T-helper 1 cell treated with Interleukin-12 subunit alpha and Interleukin-12 subunit beta and Interleukin-4 antibody, amounts not matched to agents 30 μg/mL and 1 μg/mL, for 36 hours (primary cell): Measurements from ENCODE around the gene SLC7A9.

ENCODE experiments used
- H3K27ac Mint-ChIP-seq: one replicate; pipeline ENCODE4 v1.8.0; 2021; ENCODE audit warnings: mild to moderate bottlenecking, mixed read lengths
- H3K27me3 Mint-ChIP-seq: one replicate; pipeline ENCODE4 v1.8.0; 2021; ENCODE audit warnings: low read depth, mixed read lengths
- H3K36me3 Mint-ChIP-seq: one replicate; pipeline ENCODE4 v1.8.0; 2021; ENCODE audit warnings: low read depth, mixed read lengths
- H3K4me1 Mint-ChIP-seq: one replicate; pipeline ENCODE4 v1.8.0; 2021; ENCODE audit warnings: low read depth, mixed read lengths
- H3K4me3 Mint-ChIP-seq: one replicate; pipeline ENCODE4 v1.8.0; 2021; ENCODE audit warnings: mild to moderate bottlenecking, moderate library complexity, mixed read lengths
- H3K9me3 Mint-ChIP-seq: one replicate; pipeline ENCODE4 v1.8.0; 2021; ENCODE audit warnings: mixed read lengths

Gene SLC7A9

DNA sequence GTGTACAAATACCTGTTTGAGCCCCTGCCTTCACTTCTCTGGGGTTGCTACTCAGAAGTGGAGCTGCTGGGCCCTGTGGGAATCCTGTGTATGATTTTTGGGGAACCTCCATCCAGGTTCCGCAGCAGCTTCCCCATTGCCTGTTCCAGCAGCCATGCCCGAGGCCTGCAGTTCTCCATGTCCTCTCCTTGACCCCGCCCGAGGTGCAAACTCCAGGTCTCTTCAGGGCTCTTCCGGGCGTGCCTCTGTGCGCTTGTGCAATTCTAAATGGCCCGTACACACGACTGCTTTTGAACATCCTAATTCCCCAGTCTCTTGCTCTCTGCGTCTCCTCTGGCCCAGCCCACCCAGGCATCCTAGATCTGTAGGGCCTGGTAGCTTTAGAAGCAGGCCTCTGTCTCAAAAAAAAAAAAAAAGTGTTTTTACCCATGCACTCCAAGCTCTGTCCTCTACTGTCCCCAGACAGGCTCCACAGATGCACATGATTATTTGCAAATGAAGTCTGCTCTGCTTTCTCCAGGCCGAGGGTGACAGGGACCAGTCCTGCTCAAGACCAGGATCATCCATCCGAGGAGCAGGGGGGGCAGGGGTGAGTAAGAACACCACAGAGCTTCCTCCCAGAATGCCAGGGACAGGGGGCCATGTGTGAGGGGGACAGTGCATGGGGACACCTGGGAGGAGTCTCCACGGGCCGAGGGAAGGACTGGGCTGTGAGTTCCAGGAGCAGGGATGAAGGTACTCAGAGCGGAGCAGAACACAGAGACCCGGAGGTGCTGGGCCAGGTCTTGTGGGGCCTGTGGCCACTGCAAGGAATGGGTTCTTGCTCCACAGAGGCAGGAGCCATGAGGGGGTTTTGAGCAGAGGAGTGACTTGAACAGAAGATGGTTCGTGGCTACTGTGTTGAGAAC lies 51.7 kb downstream of the SLC7A9 start:
- peaks cover 2% of the 10 kb centered on the region for H3K4me1 Mint-ChIP-seq
- no peak overlapping the region for H3K4me3 Mint-ChIP-seq
- no peaks in the 10 kb centered on the region for H3K36me3 Mint-ChIP-seq
- peaks cover 17% of the 10 kb centered on the region for H3K27me3 Mint-ChIP-seq
- no peak overlapping the region for H3K27ac Mint-ChIP-seq
- H3K9me3 Mint-ChIP-seq, result no peaks in the 10 kb centered on the region

DNA sequence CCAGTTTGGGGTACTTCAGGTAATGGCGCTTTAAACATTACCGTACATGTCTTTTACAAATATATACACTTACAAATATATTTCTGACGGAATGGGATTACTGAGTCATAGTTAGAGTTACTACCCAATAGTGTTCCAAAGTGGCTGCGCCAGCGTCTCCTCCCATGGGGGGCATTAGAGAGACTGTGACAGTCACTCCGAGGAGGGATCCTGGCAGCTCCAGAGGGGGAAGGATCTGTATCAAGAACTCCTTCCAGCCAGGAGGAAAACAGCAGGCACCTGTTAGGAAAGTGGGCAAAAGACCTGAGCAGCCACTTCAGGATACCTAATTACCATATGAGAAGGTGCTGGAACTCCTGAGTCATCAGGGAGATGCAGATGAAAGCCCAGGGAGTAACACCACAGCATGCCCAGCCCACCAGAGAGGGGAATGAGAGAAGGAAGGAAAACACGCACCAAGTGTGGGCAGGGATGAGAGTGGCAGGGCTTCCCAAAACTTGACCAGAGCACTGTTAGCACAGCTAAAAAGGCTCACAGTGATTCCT lies 52.9 kb downstream of the SLC7A9 start:
- Mint-ChIP-seq H3K4me1 (peaks cover 2% of the 10 kb centered on the region), H3K36me3 (no peaks in the 10 kb centered on the region), H3K4me3 (no peak overlapping the region), H3K27ac (no peak overlapping the region), H3K9me3 (no peaks in the 10 kb centered on the region), H3K27me3 (peaks cover 17% of the 10 kb centered on the region)

DNA sequence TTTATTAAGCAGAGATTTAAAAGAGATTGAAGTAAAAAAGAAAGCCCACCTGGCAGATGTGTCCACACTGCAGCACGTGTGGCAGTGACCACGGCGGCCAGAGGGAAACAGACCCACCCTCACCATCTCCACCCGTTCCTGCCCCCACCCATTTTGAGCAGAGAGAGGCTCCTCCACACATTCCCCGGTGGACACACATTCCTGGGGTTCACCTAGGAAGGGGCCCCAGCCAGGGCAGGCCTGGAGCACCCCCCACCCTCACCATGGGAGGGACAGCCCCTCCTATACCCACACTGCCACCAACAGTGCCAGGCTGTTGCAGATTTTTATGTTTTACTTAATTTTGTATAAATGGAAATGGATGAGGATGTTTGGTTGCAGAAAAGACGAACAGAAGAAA lies 54.9 kb downstream of the SLC7A9 start:
- no peak overlapping the region for H3K27ac Mint-ChIP-seq
- H3K4me3 Mint-ChIP-seq, result no peak overlapping the region
- H3K9me3 Mint-ChIP-seq, result no peaks in the 10 kb centered on the region
- peaks cover 11% of the 10 kb centered on the region for H3K27me3 Mint-ChIP-seq
- H3K36me3 Mint-ChIP-seq, result no peaks in the 10 kb centered on the region
- peaks cover 3% of the 10 kb centered on the region for H3K4me1 Mint-ChIP-seq

DNA sequence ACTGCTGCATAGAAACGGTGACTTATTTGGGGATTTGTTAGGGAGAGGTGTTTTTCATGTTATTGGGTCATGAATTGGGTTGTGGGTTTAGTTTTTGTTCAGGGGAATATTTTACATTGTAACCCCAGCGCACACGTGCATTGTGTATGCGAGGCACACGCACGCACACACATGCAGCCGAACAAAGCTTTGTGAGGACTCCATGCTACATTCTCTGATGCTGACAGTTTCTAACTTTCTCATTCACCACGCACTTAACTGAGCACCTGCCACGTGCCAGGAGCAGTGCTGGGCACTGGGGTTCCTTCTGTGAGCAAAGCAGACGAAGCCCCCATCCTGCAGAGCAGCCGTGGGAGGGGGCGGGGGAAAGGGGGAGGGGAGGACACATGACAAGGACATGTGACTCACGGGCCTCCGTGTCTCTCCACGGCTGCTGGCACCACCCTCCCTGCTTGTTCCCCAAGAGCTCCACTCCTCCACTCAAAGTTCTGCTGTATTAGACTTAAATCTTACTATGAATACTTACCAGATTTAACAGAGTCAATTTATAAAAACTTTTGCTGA lies 55.6 kb downstream of the SLC7A9 start:
- no peak overlapping the region for H3K4me3 Mint-ChIP-seq
- peaks cover 9% of the 10 kb centered on the region for H3K4me1 Mint-ChIP-seq
- no peaks in the 10 kb centered on the region for H3K36me3 Mint-ChIP-seq
- H3K27me3 Mint-ChIP-seq, result peaks cover 13% of the 10 kb centered on the region
- H3K9me3 Mint-ChIP-seq, result no peaks in the 10 kb centered on the region
- H3K27ac Mint-ChIP-seq, result no peak overlapping the region

DNA sequence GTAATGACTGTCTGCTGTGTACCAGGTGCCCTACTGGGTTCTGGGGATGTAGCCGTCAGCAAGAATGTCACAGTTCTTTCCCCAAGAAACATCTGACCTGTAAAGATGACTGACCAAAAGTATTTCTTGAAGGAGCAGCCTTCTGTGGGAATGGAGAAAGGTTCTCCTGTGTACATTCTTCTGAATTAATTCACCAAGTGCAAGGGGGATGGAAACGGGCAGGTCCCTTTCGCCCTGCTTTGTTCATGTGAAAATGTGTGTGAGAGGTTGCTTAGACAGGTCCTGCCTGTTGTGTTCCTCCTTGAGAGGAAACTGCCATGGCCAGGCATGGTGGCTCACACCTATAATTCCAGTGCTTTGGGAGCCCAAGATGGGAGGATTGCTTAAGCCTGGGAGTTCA lies 57.0 kb downstream of the SLC7A9 start:
- Mint-ChIP-seq H3K27me3 (peaks cover 17% of the 10 kb centered on the region), H3K4me3 (no peak overlapping the region), H3K36me3 (no peaks in the 10 kb centered on the region), H3K4me1 (peaks cover 9% of the 10 kb centered on the region), H3K9me3 (no peaks in the 10 kb centered on the region), H3K27ac (no peak overlapping the region)

DNA sequence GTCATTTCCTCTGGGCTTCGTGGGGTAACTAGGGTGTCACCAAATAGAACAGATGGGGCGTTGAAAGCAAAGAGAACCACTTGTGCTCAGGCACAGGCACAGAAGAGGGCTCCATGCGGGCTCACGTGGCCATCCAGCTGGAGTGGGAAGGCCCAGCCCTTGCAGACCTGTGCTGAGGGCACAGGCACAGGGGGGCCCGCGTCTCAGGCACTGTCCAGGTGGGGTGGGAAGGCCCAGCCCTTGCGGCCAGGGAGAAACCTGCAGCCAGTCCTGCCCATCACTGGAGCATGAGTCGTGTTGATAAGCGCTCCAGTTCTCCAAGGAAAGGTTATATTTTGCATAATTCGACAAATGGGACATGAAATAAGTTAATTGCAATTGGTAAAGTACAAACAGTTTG lies 57.5 kb downstream of the SLC7A9 start:
- peaks cover 9% of the 10 kb centered on the region for H3K4me1 Mint-ChIP-seq
- peaks cover 17% of the 10 kb centered on the region for H3K27me3 Mint-ChIP-seq
- H3K27ac Mint-ChIP-seq, result no peak overlapping the region
- no peaks in the 10 kb centered on the region for H3K36me3 Mint-ChIP-seq
- no peaks in the 10 kb centered on the region for H3K9me3 Mint-ChIP-seq
- H3K4me3 Mint-ChIP-seq, result no peak overlapping the region

DNA sequence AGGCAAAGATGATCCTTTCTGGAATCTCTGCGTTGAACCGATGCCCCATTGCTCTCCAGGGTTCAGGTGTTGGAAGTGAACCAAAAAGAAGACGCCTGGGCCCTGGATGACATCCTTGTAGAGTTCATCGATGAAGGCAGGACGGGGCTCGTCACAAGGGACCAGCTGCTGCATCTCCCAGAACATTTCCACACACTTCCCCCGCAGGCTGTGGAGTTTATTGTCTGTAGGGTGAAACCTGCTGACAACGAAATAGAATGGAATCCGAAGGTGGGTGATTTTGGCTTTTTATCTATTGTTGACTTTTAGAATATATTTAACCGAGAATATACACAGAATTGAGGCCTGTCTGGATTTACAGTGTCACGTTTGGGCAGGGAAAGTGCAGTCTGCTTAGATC lies 58.4 kb downstream of the SLC7A9 start:
- H3K36me3 Mint-ChIP-seq, result no peaks in the 10 kb centered on the region
- peaks cover 13% of the 10 kb centered on the region for H3K27me3 Mint-ChIP-seq

DNA sequence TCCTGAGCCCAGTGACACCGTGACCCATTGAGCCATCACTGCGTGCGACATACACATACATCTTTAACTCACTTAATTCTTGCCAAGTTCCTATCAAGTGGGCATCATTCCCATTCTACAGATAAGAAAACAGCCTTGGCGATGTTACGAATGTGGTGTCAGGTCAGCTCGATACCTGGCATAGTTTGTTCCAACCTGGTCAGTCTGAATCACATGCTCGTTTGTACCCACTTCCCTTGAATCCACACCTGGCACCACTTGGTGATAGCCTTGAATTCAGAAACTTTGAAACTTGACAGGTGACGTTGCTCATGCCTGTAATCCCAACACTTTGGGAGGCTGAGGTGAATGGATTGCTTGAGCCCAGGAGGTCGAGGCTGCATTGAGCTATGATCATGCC lies 59.1 kb downstream of the SLC7A9 start:
- Mint-ChIP-seq H3K4me3 (no peak overlapping the region), H3K27ac (no peak overlapping the region), H3K36me3 (no peaks in the 10 kb centered on the region), H3K27me3 (peaks cover 13% of the 10 kb centered on the region), H3K9me3 (no peaks in the 10 kb centered on the region), H3K4me1 (peaks cover 9% of the 10 kb centered on the region)

More for the DNA sequence above, 58.4 kb downstream of the SLC7A9 start:
- Mint-ChIP-seq H3K27ac (no peak overlapping the region), H3K4me3 (no peak overlapping the region), H3K4me1 (peaks cover 9% of the 10 kb centered on the region), H3K9me3 (no peaks in the 10 kb centered on the region)

DNA sequence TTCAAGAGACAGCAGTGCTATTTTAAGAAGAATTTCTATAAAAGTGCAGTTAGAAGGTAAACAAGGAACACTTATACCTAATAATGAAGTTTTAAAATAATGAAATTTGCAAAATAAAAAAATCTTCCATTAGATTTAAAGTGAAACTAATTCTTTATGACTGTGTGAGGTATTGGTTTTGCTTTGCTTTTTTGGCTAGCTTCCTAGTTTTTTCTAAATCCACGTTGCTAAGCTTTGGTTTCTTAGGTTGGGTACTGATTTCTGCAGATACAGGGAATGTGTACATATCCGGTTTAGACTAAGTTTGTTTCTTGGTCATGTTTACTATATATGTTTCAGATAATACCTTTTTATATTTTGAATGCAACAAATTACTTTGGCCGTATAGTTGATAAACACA lies 59.8 kb downstream of the SLC7A9 start:
- Mint-ChIP-seq H3K27me3 (peaks cover 13% of the 10 kb centered on the region), H3K36me3 (no peaks in the 10 kb centered on the region), H3K27ac (no peak overlapping the region), H3K9me3 (no peaks in the 10 kb centered on the region), H3K4me1 (peaks cover 9% of the 10 kb centered on the region), H3K4me3 (no peak overlapping the region)

DNA sequence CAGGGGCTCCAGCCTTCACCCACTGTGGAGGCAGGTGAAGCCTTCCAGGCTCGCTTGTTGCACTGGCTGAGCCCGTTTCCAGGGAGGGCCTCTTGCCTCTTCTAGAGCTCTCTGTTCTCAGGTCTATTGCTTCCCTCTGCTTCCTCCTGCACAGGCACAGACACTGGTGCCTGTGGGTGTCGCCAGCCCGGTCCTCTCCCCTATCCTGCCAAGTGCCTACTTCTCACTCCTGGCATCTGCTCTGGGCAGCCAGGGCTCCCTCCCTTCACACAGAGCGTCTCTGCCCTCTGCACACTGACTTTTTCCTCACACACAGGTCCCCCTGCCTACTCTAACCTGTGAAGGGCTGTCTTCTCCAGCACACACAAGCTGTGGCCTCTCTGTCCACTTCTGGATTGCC lies 60.3 kb downstream of the SLC7A9 start:
- Mint-ChIP-seq H3K36me3 (no peaks in the 10 kb centered on the region), H3K4me3 (no peak overlapping the region), H3K9me3 (no peaks in the 10 kb centered on the region), H3K4me1 (peaks cover 9% of the 10 kb centered on the region), H3K27me3 (peaks cover 13% of the 10 kb centered on the region), H3K27ac (no peak overlapping the region)

DNA sequence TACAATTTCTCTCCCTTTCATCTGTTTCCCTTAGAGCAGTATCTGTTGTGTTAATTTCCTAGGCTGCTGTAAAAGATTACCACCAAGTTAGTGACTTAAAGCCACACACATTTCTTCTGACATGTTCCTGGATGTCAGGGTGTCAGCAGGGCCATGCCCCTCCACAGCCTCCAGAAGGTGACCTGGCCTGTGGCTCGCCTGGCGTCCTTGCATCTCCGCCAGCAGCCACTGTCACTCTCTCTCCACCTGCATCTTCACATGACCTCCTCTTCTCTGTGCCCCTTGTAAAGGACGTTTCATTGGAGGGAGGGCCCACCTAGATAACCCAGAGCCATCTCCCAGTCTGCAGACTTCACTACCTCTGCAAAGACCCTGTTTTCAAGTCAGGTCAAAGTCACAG lies 61.3 kb downstream of the SLC7A9 start:
- H3K4me3 Mint-ChIP-seq, result no peak overlapping the region
- H3K27me3 Mint-ChIP-seq, result peaks cover 13% of the 10 kb centered on the region
- no peaks in the 10 kb centered on the region for H3K9me3 Mint-ChIP-seq
- no peaks in the 10 kb centered on the region for H3K36me3 Mint-ChIP-seq
- H3K4me1 Mint-ChIP-seq, result peaks cover 9% of the 10 kb centered on the region
- no peak overlapping the region for H3K27ac Mint-ChIP-seq

DNA sequence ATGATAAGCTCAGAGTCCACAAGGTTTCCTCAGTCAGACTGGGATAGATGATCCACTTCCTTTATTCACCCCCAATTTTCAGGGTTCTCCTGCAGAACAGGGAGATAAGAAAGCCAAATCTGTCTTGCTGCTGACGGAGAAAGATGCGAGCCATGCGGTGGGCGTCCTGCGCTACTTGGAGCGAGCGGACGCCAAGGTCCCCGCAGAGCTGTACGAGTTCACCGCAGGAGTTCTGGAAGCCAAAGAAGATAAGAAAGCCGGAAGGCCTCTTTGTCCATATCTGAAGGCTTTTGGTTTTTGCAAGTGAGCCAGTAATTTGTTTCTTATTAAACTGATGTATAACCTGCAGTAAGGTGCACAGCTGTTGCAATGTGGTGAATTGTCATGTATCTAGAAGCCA lies 66.7 kb downstream of the SLC7A9 start:
- H3K9me3 Mint-ChIP-seq, result no peaks in the 10 kb centered on the region
- H3K4me1 Mint-ChIP-seq, result peaks cover 4% of the 10 kb centered on the region
- no peak overlapping the region for H3K27ac Mint-ChIP-seq
- H3K36me3 Mint-ChIP-seq, result no peaks in the 10 kb centered on the region
- no peak overlapping the region for H3K4me3 Mint-ChIP-seq
- no peaks in the 10 kb centered on the region for H3K27me3 Mint-ChIP-seq

DNA sequence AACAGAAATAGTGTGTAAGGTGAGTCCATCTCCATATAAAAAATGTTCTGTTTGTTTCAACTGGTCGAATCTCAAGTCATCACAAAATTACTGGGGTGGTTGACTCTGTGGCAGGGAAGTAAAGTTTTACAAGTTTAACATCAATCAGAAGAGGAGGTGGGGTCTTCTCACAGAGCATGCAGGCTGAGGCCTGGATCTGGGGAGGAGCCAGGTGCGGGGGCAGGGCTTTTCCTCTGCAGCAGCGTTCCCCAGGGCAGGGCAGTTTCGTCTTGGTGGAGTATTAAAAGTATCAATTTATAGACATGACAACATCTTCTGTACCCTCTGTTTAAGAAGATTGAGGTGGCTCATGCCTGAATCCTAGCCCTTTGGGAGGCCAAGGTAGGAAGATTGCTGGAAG lies 68.8 kb downstream of the SLC7A9 start:
- peaks cover 4% of the 10 kb centered on the region for H3K4me1 Mint-ChIP-seq
- H3K9me3 Mint-ChIP-seq, result no peaks in the 10 kb centered on the region
- no peaks in the 10 kb centered on the region for H3K36me3 Mint-ChIP-seq
- no peak overlapping the region for H3K27ac Mint-ChIP-seq
- H3K4me3 Mint-ChIP-seq, result no peak overlapping the region
- no peaks in the 10 kb centered on the region for H3K27me3 Mint-ChIP-seq

DNA sequence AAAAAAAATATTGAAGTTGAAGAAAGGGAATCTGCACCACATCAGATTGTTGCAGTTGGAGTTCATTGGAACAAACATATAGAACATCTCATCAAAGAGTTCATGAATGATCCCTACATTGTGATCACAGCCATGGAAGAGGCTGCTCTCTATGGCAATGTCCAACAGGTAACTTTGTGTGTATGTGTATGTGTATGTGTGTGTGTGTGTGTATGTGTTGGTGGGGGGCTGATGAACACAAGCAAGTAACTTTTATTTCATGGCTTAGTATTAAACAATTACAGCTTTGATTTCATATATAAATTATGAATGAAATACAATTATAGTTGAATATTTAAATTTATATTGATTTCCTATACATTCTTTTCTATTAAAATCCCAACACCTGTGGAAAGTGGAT lies 69.4 kb downstream of the SLC7A9 start:
- H3K27me3 Mint-ChIP-seq, result no peaks in the 10 kb centered on the region
- no peak overlapping the region for H3K4me3 Mint-ChIP-seq
- no peak overlapping the region for H3K27ac Mint-ChIP-seq
- no peaks in the 10 kb centered on the region for H3K9me3 Mint-ChIP-seq
- H3K36me3 Mint-ChIP-seq, result no peaks in the 10 kb centered on the region
- peaks cover 7% of the 10 kb centered on the region for H3K4me1 Mint-ChIP-seq

DNA sequence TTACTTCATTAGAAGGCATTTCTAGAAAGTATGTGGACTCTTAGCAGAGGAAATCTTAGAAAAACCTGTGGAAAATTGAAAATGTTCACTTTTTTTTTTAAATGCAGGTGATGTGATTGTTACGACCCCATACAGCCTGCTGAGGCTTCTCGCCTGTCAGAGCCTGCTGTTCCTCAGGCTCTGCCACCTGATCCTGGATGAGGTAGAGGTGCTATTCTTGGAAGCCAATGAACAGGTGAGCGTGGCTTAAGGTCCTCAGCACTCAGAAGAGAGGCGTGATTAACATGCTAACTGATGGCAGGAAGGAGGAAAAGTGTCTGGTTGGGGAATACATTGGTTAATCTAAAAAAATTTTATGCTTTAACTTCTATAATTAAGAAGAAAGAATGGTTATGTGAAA lies 71.4 kb downstream of the SLC7A9 start:
- no peak overlapping the region for H3K27ac Mint-ChIP-seq
- no peak overlapping the region for H3K4me3 Mint-ChIP-seq
- H3K4me1 Mint-ChIP-seq, result peaks cover 22% of the 10 kb centered on the region
- H3K36me3 Mint-ChIP-seq, result no peaks in the 10 kb centered on the region
- no peaks in the 10 kb centered on the region for H3K9me3 Mint-ChIP-seq
- H3K27me3 Mint-ChIP-seq, result no peaks in the 10 kb centered on the region
